Measurements from ENCODE around the gene REM2.

GRCh38 chr14:22886500-22887259, 3.7 kb downstream of the REM2 start:
- 0 out of 2 replicates have a peak, but pooled peaks have one; percentile 43 for TF ChIP-seq YY1 (IDR thresholded peaks at IDR 0.05; ENCODE audit: low read depth)
- peak; percentile 15; the same call in 1 of the 2 replicates for TF ChIP-seq CTCF (IDR thresholded peaks at IDR 0.05)
- no peak for TF ChIP-seq NFIC (IDR thresholded peaks at IDR 0.05; ENCODE audit: borderline replicate concordance)
- no peak for TF ChIP-seq REST (IDR thresholded peaks at IDR 0.05; ENCODE audit: low read depth, low read length)
- TF ChIP-seq EP300 (IDR thresholded peaks at IDR 0.05; ENCODE audit: borderline replicate concordance in 1 of 2, low read depth in 1 of 2, low read length in 1 of 2): no peak
